Tibial artery (tissue), 4 donors: ENCODE data around the gene CCDC57.
"Not testable (repeated sequence)": the region's sequence is repeated elsewhere in the genome, so short reads cannot be mapped to it uniquely, and the experiment has no call there.

Experiments used
- DNase-seq, 2 donors: peaks; one replicate each; pipeline ENCODE4 v3.0.0-alpha.2; 2019
- H3K27ac ChIP-seq, 2 donors: fragments of 200-600 bp; sonication (generic) in 1 of 2; 1 replicate in 1 of 2; 2 replicates in 1 of 2; pipeline ENCODE4 v1.5.1; 2018 to 2019; ENCODE audit warnings: mild to moderate bottlenecking in 1 of 2
- H3K27me3 ChIP-seq, 2 donors: fragments of 200-600 bp; sonication (generic) in 1 of 2; one replicate each; pipeline versions ENCODE4 v1.5.1 to v1.6.0; 2016 to 2019
- H3K36me3 ChIP-seq, 3 donors: fragments of 200-600 bp; sonication (generic) in 2 of 3; one replicate each; pipeline ENCODE4 v1.5.1; 2016 to 2019; ENCODE audit warnings: mild to moderate bottlenecking in 2 of 3
- H3K4me1 ChIP-seq, 4 donors: fragments of 200-600 bp; sonication (generic) in 2 of 4; 1 replicate in 3 of 4; 2 replicates in 1 of 4; pipeline ENCODE4 v1.5.1; 2016 to 2019
- H3K4me3 ChIP-seq, 2 donors: fragments of 200-600 bp; sonication (generic) in 1 of 2; 1 replicate in 1 of 2; 2 replicates in 1 of 2; pipeline ENCODE4 v1.5.1; 2018 to 2019; ENCODE audit warnings: mild to moderate bottlenecking in 2 of 2
- H3K9me3 ChIP-seq, 3 donors: fragments of 200-600 bp; sonication (generic) in 1 of 3; one replicate each; pipeline ENCODE4 v1.5.1; 2016 to 2019
- intact Hi-C: fragments of 100-400 bp; cut with DNase I; formaldehyde crosslinking; loops from one replicate; pipeline ENCODE4 v1.15.0; 2023; ENCODE audit warnings: low total_unique reads
- TF ChIP-seq, protein P1 (sequence below), 2 experiments: fragments of 200-600 bp in 1 of 2; fragments of 450-650 bp in 1 of 2; IDR thresholded peaks; one replicate each; pipeline ENCODE4 v1.5.1; 2017 to 2019; ENCODE audit warnings: antibody characterized with exemption in 2 of 2, mild to moderate bottlenecking in 1 of 2, moderate library complexity in 1 of 2

CCDC57 gene

DNA sequence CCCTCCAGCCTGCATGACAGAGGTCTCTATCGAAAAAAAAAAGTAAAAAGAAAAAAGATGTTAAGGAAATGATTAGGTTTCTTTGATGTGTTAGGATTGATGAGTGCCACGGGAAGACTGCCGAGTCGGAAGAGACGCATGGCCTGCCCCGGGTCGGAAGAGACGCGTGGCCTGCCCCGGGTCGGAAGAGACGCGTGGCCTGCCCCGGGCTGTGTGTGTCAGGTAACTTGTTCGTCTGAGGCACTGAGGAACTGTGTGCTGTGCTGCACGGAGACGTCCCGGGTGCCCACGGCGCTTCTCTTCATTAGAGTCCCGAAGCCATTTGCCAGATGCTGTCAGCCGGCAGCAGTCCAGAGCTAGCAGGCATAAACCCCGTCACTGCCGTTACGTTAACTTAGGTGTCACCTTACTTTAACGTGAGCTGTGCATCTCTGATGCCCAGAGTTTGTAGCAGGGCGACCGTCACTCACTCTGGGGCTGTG lies 74.1 kb downstream of the CCDC57 start:
- no peak for DNase-seq
- H3K27ac ChIP-seq = no peak overlapping the region
- no peaks in the 10 kb centered on the region for H3K27me3 ChIP-seq
- intact Hi-C loops = no loop called here
- no peaks in the 10 kb centered on the region for H3K9me3 ChIP-seq
- H3K4me1 ChIP-seq = no peaks in the 10 kb centered on the region
- no peak overlapping the region for H3K4me3 ChIP-seq
- TF ChIP-seq, protein P1, sequence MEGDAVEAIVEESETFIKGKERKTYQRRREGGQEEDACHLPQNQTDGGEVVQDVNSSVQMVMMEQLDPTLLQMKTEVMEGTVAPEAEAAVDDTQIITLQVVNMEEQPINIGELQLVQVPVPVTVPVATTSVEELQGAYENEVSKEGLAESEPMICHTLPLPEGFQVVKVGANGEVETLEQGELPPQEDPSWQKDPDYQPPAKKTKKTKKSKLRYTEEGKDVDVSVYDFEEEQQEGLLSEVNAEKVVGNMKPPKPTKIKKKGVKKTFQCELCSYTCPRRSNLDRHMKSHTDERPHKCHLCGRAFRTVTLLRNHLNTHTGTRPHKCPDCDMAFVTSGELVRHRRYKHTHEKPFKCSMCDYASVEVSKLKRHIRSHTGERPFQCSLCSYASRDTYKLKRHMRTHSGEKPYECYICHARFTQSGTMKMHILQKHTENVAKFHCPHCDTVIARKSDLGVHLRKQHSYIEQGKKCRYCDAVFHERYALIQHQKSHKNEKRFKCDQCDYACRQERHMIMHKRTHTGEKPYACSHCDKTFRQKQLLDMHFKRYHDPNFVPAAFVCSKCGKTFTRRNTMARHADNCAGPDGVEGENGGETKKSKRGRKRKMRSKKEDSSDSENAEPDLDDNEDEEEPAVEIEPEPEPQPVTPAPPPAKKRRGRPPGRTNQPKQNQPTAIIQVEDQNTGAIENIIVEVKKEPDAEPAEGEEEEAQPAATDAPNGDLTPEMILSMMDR (IDR thresholded peaks at IDR 0.05) = no peak
- H3K36me3 ChIP-seq = peaks cover 0 to 6% (median 5%) of the 10 kb centered on the region in 3 donors

DNA sequence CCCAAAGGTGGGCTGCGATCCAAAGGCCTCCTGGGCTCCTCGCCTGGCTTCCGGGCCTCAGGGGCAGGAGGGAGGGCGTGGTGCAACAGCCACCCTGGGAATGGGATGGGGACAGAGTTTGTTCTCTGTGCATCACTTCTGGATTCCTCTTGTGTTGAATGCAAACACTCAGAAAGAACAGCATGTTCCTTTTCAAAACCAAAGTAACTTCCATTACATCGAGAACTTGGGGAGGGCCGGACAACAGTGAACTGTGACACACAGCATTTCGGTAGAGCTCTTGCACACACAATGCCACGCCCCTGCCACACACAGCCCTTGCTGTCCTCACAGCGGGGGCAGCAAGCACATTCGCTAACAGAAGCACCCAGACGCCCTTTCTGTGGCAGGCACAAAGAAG lies 78.5 kb downstream of the CCDC57 start:
- peaks cover 0 to 6% (median 5%) of the 10 kb centered on the region in 3 donors for H3K36me3 ChIP-seq
- no peak for DNase-seq
- intact Hi-C loops = no loop called here
- H3K27me3 ChIP-seq = no peaks in the 10 kb centered on the region
- TF ChIP-seq, protein P1 (IDR thresholded peaks at IDR 0.05) = no peak
- H3K4me1 ChIP-seq = no peaks in the 10 kb centered on the region
- H3K4me3 ChIP-seq = no peak overlapping the region
- no peak overlapping the region for H3K27ac ChIP-seq
- no peaks in the 10 kb centered on the region for H3K9me3 ChIP-seq

GRCh38 chr17:82133166-82133953 lies 79.3 kb downstream of the CCDC57 start:
- H3K27ac ChIP-seq, intact Hi-C loops, DNase-seq: not testable (repeated sequence)

GRCh38 chr17:82129095-82129494 lies 83.5 kb downstream of the CCDC57 start:
- H3K27me3 ChIP-seq = no peaks in the 10 kb centered on the region
- H3K27ac ChIP-seq = no peak overlapping the region
- H3K9me3 ChIP-seq = no peaks in the 10 kb centered on the region
- H3K4me3 ChIP-seq = no peak overlapping the region
- TF ChIP-seq, protein P1 (IDR thresholded peaks at IDR 0.05) = no peak
- no peaks in the 10 kb centered on the region for H3K4me1 ChIP-seq
- H3K36me3 ChIP-seq = peaks cover 0 to 39% (median 12%) of the 10 kb centered on the region in 3 donors
- intact Hi-C loops = no loop called here
- no peak for DNase-seq

More at GRCh38 chr17:82133166-82133953, 79.3 kb downstream of the CCDC57 start:
- H3K4me3 ChIP-seq, H3K9me3 ChIP-seq, H3K4me1 ChIP-seq, H3K36me3 ChIP-seq, H3K27me3 ChIP-seq: not testable (repeated sequence)

DNA sequence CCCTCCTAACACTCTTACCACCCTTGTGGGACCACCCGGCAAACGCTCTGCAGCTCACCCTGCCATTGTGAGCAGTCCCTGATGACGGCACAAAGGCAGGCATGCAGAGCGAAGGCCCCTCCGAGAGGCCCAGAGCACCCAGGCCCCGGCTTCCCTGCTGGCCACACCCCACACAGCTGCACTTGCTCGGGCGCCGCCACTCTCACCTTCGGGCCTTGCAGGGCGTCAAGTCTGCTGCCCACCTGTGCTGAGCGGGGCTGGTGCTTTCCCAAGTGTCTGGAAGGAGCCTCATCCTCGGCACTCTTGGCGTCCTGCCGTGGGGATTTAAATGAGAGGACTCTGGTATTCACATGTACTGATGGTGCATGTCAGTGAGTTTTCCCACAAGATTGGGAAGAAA lies 84.4 kb downstream of the CCDC57 start:
- TF ChIP-seq, protein P1 (IDR thresholded peaks at IDR 0.05) = no peak
- Histone ChIP-seq H3K36me3 (peaks cover 0 to 39% (median 12%) of the 10 kb centered on the region in 3 donors), H3K27ac (no peak overlapping the region), H3K4me1 (no peaks in the 10 kb centered on the region), H3K9me3 (no peaks in the 10 kb centered on the region), H3K4me3 (no peak overlapping the region), H3K27me3 (no peaks in the 10 kb centered on the region)
- no peak for DNase-seq
- intact Hi-C loops = no loop called here

DNA sequence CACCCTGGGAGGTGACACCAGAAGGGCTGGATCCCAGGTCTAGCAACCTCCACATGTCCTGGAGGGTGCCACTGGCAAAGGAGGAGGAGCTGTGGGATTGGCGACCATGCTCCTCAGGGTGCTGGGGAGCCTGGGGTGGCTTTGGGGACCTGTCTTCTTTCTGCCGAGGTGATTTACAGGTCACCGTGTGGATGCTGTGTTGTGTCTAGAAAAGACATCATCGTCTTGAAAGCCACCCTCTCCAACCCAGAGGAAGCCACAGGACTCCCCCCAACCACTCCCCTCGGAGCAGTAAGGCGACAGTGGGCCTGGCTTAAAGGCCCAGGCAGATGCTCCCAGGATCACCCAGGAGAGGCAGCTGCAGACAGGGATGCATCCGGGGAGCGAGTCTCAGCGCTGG lies 84.9 kb downstream of the CCDC57 start:
- H3K4me1 ChIP-seq = no peaks in the 10 kb centered on the region
- H3K9me3 ChIP-seq = no peaks in the 10 kb centered on the region
- H3K4me3 ChIP-seq = no peak overlapping the region
- TF ChIP-seq, protein P1 (IDR thresholded peaks at IDR 0.05) = no peak
- DNase-seq = no peak
- H3K27me3 ChIP-seq = no peaks in the 10 kb centered on the region
- H3K36me3 ChIP-seq = peaks cover 0 to 39% (median 12%) of the 10 kb centered on the region in 3 donors
- intact Hi-C loops = no loop called here
- H3K27ac ChIP-seq = no peak overlapping the region
